Measurements from ENCODE around the gene ATP8B3.
"Not testable (repeated sequence)": the region's sequence is repeated elsewhere in the genome, so short reads cannot be mapped to it uniquely, and the experiment has no call there.

The ATP8B3 gene

GRCh38 chr19:1768918-1769644, 43.0 kb downstream of the ATP8B3 start:
- no peak for DNase-seq

DNA sequence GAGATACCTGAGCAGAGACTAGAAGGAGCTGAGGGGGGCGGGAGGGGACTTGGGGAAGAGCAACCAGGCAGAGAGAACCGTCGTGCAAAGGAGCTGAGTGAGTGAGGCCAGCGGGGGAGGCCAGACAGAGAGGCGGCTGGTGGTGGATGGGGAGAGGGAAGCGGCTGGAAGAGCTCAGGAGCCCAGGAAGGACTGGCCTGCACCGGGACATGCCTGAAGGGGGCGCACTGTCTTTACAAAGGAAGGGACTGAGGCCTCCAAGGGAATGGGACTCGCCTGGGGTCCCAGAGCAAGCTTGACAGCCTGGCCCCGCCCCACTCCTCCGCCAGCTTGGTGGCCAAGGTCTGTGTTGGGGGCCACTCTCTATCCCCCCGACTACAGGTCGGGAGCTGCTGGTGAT, 43.8 kb downstream of the ATP8B3 start:
- no peak for DNase-seq

GRCh38 chr19:1767464-1767933, 44.6 kb downstream of the ATP8B3 start:
- DNase-seq: no peak

DNA sequence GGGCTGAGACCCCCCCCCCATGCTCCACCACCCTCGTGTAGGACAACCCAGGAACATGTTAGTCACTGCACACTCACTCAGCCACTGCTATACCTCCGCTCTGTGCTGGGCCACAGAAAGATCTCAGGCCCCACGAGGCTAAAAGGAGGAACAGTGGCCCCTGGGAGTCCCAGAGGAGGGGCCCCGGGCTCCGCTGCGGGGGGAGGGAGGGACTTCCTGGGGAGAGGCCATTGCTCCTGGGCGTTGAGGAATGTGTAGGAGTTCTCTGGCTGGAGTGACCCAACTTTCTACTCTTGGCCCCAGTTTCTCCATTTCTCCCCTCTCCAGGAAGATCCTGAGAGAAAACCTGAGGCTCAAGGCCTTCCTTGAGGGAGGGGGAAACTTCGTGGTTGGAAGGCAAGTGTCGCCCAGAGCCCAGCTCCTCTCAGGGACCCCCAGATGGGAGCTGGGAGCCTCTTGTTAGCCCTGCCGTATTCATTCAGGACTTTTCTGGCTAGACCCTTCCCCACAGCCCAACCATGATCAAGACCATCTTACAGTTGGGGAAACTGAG, 45.2 kb downstream of the ATP8B3 start:
- DNase-seq: no peak

DNA sequence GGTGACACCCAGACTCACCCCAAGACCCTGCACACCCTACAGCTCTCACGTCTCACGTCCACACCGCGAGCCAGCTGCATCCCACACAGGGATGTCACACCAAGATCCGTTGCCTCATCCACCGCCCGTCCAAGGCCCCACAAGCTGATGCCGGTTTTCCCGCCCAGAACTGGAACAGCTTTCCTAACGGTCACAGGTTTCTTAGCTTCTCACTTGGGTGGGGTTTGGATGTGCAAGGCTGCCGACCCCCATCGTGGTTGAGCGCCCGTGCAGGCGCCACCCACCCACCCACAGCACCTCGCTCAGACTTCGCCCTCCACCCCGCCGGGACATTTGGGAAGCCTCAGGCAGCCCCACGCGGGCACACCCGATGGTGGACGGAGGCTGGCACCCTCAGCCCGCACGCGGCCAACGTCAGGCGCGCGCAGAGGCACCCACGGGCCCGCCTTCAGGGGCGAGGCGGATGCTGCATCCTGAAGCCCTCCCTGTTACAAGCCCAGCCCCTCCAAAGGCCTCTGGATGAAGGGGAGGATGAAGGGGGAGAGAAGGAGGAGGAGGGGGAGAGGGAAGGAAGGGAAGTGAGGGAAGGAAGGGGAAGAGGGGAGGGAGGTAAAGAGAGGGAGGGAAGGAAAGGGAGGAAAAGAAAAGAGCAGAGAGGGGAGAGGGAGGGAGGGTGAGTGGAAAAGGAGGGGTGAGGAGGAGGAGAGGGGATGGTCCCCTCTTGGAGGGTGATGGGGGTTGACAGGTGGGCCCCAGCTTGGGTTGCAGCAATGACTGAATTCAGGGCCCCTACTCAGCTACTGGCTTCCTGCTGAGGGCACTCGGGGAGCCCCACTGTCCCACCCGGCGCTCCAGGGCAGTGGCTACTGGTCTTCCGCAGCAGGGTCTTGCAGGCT, 45.9 kb downstream of the ATP8B3 start:
- DNase-seq: no peak

DNA sequence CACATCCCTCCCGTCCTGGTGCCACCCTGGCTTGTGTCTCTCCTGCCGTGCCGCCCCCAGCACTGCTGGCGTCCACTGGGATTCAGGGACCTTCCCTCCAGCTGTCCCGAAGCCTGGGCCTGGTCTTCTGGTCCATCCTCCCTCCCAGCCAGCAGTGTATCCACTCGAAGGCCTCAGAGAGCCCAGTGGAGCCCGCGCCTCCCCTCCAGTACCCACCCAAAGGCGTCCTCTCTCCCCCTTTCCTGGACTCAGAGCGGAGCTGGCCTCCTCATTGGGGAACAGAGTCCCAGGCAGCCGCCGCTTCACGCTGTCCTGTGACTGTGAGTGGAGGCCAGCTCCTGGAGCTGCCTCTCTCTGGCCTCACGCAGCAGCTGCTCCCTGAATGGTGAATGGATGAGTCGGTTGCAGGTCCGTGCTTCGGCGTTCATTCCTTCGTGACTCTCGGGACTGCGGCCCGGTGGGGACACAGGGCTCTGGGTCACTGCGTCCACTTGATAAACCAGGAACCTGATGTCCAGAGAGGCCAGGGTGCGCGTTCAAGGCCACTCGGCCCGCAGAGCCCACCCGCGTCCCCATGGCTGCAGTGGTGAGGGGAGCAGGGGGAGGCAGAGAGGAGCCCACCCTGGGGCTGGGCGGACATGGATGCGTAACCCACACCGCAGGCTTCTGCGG, 46.7 kb downstream of the ATP8B3 start:
- DNase-seq: no peak

DNA sequence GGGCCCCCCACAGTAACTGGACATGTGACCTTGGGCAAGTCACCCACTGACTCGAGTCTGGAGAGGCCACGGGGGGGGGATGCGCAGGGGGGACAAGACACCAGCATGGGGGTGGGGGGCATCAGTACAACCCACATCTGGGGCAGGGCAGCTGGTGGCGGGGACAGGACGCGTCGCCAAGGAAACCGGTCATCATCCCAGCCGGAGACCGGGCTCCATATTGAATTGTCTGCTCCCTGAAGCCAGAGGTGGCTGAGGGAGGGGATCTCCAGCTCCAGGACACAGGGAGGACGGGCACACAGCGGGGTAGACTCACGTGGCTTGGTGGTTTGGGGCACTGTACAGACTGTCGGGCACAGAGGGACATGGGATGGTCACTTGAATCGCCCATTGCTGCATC, 47.3 kb downstream of the ATP8B3 start:
- DNase-seq: no peak

GRCh38 chr19:1763648-1764639, 48.1 kb downstream of the ATP8B3 start:
- DNase-seq: no peak

DNA sequence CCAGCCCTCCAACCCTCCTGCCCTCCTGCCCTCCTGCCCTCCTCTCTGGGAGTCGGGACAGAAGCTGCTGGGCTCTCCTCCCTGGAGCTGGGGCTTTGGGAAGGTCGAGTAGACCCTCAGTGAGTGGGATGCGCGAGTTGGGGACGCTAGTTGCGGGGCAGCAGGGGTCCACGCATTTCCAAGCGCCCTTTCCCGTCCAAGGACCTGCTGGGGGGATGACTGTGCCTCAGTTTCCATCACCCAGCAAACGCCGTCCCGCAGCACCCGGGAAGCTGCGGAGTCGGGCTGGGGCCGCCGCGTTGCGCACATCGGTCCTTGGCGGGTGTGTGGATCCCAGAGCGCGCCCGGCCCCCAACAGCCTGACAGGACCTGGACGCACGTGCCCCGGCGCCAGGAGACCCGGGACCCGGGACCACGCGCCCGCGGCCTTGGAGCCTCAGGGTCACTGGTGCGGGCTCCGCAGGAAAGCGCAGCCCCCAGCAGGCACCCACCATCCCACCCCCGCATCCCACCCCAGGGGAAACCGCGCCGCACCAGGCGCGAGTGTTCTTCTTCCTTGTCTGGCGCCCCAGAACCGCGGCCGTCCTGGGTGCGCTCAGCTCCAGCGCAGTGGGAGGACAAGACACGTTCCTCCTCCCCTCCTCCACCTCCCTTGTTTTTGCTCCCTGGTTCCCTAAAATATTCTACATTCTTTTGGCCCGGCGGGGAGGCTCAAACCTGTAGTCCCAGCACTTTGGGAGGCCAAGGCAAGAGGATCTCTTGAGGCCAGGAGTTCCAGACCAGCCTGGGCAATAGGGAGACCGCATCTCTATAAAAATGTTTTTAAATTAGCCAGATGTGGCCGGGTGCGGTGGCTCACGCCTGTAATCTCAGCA, 49.6 kb downstream of the ATP8B3 start:
- DNase-seq: no peak

- DNase-seq: no peak
Measured at GRCh38 chr19:1761528-1762242, 50.4 kb downstream of the ATP8B3 start.

GRCh38 chr19:1760786-1761527, 51.1 kb downstream of the ATP8B3 start:
- DNase-seq: not testable (repeated sequence)

- DNase-seq: no peak
Measured at GRCh38 chr19:1760020-1760419, 52.1 kb downstream of the ATP8B3 start.

DNA sequence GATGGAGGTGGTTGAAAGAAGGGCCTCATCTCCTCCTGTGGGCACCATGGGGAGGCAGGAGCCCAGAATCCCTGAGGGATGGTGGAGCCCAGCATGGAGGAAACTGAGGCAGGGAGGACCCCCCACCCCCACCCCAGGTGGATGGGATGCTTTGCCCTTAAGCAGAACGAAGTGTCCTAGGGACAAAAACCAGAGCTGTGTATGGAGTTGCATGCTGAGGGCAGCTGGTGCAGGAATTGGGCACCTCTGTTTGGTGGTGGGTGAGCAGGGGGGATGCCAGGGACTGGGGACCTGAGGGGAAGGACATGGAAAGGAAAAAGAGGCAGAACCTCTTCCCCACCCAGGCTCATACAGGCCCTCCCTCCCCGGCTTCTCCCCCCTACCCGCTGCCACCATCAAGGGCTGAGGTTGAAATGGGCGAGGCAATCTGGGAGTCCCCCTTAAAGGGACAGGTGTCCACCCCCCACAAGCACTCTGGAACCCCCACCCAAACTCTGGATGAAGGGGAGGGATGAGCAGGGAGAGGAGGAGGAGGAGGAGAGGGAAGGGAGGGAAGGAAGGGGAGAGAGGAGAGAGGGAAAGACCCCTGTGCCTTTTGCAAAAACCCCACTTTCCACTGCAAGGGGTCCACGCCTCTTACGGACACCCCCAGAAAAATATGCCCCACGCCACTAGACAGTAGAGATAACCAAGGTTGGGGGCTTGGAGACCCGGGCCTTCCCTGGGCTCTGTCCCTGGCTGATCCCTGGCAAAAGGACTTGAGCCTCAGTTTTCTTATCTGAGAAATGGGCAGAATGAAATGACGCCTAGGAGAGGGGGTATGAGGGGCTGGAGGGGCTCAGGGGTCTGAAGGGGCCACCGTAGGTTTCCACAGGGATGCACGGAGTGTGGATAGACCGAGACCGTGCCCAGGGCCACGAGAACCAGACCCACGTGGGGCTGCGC, 52.8 kb downstream of the ATP8B3 start:
- DNase-seq: no peak

DNA sequence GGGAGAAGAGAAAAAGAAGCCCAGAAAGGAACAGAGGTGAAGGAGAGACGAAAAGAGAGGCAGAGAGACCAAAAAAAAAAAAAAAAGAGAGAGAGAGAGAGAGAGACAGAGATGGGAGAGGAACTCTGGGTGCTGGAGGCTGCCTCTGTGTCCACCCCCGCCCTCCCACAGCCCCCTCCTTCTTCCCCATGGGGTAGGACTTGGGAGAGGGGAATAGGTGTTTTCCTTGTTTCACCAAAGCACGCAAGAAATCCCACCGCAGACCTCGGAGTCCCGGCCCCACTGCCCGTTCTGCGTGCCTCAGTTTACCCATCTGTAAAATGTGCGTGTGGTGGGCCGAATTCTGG, 53.9 kb downstream of the ATP8B3 start:
- no peak for DNase-seq

DNA sequence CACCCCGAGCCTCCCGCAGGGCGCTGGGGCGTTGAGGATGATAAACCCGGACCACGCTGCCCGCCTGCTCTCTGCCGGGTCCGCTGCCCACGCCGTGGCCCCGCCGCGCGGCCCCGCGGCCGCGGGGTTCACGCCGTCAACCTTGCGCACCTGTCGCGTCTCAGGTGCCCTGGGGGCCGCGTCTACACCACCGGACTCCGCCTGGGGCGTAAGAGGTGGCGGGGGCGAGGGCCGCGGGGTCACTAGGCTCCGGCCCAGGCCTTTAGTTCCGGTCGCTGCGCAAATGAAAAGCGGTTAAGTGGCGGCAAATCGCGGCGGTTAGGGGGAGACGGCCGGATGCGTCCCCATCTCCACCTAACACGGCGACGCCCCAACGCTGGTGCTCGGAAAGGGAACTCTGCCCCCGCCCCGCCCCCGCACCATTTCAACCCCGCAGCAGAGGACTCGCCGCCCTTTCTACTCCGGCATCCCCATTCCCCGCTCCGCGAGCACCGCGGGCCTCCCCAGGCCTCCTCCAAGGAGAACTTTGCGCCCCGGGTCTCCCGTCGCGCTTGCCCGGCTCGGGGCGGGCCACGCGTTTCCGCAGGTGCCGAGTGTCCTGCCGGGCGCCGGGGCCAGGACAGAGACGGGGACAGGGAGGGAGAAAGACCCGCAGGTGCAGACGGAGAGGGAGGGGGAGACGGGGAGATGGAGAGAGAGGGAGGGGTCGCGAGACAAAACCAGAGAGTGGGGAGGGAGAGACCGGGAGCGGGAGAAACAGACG, 54.4 kb downstream of the ATP8B3 start:
- no peak for DNase-seq

- no peak for DNase-seq
Measured at GRCh38 chr19:1756705-1757465, 55.2 kb downstream of the ATP8B3 start.
